ENCODE results near the gene SLC16A9.

GRCh38 chr10:59601985-59602384 lies 107.7 kb downstream of the SLC16A9 start:
- TF ChIP-seq CTCF (IDR thresholded peaks at IDR 0.05) (no peak), POLR2AphosphoS5 (IDR thresholded peaks at IDR 0.05; ENCODE audit: low read depth, low read length) (no peak)

Measured in Panc1 (cell line).